NCI-H2107 treated with DMSO at 0.1 percent for 48 hours (cell line): ENCODE results near the gene PRDM16.

Experiments used
- DNase-seq: peaks from one replicate; lab custom pipeline; 2025; ENCODE audit not compliant: unreplicated experiment; lab: John Stamatoyannopoulos, UW

Gene PRDM16

DNA sequence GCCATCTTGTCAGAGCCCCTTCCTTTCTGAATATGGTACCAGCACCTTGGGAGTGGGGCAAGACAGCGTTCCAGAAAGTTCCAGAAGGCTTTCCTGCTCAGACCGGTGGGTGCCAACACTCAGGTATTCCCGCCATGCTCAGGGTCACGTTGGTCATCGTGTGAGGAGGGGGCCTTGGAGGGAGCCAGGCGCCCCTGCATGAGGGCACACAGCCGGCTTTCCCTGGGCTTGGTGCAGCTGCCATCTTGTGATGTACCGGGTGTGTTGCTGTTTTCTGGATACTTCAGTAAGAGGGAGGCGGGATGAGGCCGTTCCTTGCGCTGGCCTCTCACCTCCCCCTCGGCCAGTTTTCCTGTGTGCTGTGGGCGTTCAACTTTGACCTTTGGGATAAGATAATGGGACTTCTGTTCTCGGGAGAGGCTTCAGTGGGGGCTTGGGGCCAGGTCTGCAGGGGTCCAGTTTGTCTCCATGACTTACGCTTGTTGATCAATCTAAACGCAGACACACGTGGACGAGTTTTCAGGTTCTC lies 69.7 kb downstream of the PRDM16 start:
- no peak for DNase-seq

DNA sequence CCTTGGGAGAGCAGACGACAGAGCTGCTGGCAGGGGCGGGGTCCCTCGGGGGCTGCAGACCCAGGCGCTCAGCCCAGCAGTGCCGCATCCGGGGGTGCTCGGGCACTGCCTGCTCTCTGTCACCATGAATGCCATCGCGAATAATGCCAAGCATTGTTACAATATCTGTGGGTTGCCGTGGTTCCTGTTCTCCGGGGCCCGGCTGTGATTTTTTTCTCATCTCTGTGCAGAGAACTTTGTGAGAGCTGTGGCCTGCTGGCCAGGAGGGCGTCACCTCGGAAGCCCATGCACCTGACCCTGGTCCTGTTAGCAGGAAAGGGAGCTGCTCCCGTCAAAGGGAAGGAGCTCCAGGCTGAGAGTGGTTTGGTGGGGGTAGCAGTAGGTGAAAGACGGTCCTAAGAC lies 70.4 kb downstream of the PRDM16 start:
- no peak for DNase-seq

DNA sequence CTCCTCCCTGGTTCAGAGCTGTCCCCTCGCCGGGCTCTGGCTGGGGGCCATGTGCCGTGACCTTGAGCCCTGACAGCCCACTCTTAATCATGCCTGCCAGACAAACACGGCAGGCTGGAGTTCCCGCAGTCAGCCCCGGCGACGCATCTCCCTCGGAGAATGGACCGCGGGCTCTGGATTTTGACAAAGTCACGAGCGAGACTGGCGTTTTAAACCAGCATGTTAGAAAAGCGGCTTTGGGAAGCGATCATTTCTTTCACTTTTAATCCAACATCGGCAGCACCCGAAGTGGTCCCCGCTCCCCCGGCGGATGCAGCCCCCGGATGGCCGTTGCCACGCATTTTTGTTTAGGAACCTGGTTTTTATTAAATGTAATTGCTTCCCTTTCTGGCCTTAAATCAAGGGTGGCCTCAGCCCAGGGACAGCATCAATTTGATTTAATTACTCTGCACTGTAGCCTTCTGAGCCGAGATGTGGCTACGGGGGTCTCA lies 70.9 kb downstream of the PRDM16 start:
- no peak for DNase-seq

DNA sequence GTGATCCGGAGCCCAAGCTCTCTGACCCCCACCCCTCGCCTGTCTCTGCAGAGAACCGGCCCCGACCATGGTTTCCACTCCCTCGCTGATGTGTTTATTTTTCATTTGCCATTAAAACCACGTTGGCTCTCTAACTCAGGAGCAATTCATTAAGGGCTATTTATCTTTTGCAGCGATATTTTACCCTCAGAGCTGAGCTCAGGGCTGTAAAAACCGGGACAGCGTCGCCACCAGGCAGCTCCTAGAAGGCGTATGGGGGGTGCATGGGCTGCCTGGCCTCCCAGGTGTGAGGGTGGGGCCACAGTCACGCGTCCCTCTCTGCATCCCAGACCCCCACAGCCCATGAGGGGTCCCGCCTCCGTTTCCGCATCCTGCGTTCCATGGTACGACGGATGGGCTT lies 71.4 kb downstream of the PRDM16 start:
- DNase-seq: no peak

DNA sequence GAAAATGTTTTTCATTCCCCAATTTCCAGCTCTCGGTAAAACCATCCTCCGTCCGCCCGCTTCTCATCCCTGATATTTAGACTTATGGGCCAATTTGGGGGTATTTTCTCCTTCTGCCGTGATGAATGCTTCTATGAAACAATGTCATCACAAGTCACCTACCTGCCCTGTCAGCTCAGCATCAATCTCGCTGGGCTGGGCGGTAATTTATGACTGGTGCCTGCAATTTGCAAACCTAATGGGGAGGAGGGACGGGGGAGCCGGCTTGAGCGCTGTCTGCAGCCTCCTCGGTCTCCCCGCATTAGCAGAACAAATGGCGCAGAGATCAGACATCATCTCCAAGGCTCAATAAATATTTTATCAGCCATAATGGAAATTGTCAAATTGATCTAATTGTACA lies 72.1 kb downstream of the PRDM16 start:
- no peak for DNase-seq

DNA sequence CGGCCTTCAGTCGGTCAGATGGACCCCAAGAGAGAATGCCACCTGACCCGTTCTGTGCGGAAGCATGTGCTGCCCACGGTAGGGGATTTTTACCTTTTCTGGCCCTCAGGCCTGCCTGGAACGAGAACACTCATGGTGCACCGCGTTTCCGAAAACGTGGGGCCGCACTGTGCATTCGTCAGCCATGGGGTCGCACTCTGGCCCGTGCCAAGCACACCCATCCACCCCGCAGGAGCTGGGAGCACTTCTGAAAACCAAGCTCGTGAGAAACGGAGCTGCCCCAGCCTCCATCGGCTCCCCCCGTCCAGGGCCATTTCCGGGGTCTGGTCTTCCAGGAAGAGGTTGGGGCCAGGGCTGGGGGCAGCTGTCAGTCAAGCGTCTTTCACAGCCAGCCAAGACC lies 72.8 kb downstream of the PRDM16 start:
- DNase-seq: no peak

DNA sequence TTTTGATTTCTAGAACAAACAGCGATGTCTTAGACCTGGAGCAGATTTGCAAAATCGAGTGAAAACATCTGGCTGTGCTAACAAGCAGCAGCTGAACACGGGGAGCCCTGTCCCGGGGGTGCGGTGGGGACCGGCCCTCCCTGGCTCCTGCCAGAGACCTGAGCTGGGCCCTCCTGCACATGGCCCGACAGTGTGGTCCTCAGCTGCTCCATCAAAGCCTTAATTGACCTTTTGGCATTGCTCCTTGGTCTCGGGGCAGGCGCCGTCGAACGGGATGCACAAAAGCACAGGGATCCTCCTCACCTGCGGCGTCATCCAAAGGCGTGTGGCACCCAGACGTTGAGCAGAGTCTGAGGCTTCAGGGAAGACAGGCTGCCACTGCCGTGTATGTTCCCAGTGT lies 73.2 kb downstream of the PRDM16 start:
- DNase-seq: no peak

DNA sequence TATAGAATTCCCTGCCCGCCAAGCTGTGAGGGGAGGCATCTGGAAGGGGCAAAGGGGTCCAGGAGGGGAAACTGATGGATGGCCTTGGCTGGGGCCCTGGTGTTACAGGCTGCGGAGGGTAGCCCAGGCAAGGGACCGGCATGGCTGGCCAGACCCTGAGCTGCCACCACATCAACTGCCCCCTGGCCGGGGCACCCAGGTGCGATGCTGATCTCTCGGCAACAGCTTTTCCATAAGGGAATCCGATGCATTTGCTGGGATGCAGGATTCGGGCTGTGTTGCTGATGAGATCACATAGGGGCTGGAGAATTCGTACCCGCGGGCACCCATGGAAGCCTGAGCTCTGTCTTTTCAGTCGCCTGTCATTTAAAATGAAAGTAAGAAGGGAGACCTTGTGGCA lies 73.7 kb downstream of the PRDM16 start:
- no peak for DNase-seq

DNA sequence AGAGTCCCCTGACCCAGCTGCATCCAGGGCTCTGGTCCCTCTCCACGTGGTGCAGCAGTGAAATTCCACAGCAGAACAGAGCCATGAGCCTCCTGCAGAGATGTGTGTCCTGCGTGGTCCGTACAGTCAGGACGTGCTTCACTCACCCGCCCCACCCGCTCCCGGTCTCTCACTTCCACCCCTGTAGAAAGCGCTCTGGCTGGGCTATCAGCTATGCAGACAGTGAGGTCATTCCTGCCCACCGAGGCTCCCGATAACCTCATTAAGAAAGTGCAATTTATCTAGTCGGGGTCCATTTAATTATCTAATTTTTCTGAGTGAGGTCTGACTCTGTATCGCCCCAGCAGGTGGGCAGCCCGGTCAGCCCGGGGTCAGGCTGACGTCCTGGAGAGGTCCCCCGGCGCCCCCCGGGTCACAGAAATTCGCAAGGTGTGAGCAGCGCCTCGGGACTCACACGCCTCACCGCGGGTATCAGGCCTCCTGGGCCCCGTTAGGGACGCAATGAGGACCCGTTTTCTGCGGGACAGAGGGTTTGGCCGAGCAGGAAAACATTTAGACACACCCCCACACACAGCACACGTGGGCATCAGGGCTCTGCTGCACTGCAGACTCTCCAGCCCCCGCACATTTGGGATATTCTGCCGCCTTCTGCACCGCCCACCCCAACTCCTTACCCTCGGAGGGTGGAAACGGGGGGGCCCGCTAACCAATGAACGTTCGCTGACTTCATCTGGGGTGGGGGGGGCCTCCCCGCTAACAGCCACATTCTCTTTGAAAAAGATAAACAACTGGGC lies 76.7 kb downstream of the PRDM16 start:
- DNase-seq: no peak

DNA sequence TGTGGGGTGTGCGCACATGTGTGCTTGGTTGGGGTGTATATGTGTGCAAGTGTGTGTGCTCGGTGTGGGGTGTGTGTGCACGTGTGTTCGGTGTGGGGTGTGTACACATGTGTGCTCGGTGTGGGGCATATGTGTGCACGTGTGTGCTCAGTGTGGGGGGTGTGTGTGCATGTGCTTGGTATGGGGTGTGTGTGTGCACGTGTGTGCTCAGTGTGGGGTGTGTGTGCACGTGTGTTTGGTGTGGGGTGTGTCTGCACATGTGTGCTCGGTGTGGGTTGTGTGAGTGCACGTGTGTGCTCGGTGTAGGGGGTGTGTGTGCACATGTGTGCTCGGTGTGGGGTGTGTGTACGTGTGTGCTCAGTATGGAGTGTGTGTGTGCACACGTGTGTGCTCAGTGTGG lies 77.5 kb downstream of the PRDM16 start:
- no peak for DNase-seq

DNA sequence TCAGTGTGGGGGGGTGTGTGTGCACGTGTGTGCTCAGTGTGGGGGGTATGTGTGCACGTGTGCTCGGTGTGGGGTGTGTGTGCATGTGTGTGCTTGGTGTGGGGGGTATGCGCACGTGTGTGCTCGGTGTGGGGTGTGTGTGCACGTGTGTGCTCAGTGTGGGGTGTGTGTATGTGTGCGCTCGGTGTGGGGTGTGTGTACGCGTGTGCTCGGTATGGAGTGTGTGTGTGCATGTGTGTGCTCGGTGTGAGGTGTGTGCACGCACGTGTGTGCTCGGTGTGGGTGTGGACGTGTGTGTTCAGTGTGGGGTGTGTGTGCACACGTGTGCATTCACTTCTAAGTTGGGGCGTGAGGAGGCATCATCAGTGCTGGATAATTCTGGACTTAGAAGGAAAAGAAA lies 77.9 kb downstream of the PRDM16 start:
- no peak for DNase-seq

DNA sequence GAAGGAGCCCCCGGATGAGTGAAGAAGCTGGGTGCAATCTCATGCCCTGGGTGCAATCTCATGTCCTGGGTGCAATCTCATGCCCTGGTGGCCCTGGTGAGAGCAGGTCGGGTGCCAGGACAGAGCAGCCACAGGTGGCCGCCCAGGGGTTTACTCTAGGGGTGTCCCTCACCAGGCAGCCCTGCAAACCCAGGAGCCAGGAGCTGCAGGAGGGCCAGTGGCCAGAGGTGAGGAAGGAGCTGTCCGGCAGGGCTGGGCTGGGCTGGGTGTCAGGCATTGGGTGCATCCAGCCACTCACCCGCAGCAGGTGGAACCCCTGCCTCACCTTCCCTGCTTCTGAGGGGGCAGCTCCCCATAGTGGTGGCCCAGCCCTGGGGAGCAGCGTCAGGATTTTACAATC lies 79.2 kb downstream of the PRDM16 start:
- no peak for DNase-seq

DNA sequence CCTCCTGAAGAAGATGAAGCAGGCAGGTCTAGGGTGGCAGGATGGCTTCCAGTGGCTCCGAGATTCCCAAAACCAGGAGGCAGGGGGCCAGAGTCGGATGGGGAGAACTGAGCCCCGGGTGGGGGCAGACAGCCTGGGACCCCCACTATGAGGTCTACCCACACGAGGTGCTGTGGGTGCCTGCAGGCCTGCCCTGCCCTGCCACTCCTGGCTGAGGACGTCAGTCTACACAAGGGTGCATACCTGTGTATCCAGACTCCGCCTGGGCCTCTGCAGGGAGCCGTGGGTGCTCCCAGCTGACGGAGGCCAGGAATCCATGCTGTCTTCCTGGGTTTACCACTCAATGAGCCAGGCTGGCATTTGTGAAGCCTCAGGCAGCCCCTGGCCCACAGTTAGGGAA lies 80.3 kb downstream of the PRDM16 start:
- DNase-seq: no peak

DNA sequence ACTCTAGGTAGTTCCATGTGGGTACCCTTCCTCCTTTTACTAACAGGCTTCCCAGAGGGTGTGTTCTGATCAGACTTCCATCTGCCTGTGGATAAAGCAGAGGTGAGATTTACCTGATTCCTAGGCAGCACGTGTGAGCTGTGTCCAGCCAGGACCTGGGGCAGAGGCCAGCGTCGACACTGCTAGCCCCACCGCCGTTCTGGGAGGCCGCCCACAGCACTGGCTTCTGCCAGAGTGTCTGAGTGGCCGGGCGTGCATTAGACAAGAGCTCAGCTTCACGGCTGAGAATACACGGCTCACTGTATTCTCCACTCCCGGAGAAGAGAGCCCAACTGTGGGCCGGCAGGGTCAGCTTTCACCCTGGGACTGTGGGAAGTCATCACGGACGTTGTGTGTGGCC lies 82.5 kb downstream of the PRDM16 start:
- DNase-seq: no peak

DNA sequence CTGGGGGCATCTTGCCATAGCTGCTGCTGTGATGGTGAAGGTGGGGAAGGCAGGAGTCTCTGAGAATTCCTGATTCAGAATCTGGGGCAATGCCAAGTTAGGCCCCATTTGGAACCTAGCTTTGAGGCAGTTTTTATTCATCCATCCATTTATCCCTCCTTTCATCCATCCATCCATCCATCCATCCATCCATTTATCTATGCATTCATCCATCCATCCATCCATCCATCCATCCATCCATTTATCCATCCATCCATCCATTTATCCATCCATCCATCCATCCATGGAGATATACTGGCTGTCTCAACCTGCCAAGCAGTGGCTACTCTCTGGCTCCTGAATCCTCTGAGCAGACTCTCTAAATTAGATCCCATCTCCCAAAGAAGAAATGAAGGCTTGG lies 83.1 kb downstream of the PRDM16 start:
- no peak for DNase-seq

DNA sequence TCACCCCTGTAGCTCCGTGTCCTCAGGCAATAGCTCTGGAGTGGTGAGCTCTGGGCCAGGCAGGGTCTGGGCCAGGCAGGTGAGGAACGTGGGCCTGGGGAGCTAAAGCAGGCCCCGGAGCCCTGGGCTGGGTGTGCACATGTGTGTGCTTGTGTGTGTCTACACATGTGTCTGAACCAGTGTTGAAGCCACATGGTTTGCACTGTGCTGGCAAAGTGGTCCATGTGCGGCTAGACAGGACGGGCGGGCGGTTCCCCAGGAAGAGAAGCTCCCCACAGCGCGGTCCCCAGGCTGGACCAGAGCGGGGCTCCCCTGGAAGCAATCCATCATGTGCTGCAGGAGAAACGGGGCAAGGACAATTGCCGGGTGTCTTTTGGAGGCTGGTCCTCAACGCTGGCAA lies 84.2 kb downstream of the PRDM16 start:
- DNase-seq: no peak

DNA sequence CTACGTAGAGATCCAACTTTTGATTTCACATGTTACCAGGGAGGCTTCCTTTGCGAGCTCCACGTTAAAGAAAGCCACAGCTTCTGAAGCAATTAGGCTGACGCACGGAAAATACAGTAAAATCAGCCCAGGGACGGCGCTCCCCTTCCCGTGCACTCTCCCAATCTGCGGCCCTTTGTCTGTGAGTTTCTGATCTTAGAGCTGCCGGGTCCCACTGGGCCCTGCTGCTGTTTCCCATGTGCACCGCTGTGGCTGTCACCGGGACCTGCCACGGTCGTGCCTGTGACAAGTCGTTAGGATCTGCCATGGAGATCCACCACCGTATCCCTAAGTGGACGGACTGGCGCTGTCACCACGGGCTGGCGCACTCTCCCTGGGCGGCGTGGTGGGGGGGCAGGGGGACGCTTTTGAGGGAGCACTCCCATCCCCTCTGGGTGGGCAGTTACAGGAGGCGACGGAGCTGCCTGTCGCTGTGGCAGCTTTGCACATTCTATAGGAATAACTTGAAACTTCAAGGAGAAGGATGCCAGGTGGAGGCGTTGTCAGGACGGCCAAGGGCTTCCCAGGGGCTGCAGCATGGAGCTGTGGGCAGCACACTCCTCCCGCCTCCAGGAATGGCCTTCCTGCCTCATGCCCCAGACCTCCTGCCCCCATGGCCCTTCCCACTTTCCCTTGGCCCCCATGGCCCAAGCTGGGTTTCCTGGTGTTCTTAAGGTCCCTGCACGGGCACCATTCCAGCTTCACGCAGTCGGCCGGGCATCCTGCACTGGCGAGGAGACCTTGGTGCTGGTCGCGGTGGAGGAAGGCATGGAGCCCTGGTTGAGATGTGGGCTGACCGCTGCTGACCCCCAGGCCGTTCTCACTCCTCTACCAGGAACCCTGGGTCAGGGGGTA lies 85.1 kb downstream of the PRDM16 start:
- no peak for DNase-seq

DNA sequence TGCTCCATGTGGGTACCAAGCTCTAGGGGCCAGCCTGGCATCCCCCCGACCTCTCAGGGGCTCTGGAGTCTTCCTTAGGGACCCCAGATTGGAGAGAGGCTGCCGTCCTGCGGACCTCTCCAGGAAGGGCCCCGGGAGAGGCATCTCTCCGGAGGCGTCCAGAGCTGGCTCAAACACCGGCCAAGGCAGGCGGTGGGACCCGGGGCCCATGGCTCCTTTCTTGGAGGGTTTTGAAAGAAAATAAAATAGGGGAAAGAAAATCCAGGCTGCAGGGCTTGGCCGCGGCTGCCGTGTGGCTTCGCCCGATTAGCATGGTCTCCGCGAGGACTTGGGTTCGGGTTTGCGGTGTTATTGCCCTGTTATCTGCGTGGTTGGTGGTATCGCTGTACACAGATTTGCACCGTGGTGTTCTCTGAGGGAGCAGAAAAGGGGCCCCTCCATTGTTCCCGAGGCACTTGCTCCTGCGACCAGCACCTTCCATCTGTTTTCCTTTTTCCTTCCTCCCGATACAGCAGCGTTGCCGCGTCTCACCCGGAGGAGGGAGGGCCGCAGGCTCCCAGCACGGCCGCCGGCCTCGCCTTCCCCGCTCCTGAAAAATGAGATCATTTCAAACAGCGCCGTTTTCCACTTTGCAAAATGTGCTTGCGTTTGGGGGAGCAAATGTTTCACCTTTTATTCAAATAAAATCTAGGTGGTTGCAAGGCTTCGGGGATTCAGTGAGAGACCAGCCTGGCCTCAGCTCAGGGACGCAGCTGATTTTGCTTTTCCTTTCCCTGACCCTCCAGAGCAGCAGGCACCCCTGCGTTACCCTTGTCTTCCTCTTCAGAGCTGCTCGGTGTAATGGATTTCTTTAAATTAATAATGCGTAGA lies 86.3 kb downstream of the PRDM16 start:
- no peak for DNase-seq

DNA sequence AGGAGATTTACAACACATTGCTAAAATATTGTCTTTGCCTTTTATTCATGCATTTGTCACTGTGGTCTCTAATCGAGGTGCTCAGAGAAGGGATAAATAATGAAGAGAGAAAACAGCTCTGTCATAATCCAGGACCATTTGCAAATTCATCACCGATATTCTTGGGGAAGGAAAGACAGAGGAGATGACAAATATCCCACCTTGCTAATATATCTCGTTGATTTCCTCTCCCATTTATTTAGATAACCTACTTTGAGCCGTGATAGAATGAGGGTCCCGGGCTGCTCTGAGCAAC lies 86.9 kb downstream of the PRDM16 start:
- DNase-seq: no peak

DNA sequence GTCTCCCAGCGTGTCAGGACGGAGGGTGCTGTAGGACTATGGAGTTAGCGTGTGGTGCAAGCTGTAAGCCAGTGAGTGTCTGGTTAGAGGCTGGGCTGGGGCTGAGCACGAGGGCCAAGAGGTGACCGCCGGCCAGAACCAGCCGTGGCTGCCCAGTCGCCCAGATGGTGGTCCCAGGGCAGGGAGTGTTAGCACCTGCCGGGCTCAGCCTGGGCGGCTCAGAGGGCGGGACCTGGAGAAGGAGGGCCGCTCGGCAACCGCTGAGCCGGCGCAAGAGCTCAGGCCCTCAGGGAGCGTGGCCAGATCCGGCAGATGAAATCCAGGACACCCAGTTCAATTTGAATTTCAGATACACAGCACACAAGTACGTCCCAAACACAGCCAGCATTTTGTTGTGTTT lies 87.9 kb downstream of the PRDM16 start:
- no peak for DNase-seq

DNA sequence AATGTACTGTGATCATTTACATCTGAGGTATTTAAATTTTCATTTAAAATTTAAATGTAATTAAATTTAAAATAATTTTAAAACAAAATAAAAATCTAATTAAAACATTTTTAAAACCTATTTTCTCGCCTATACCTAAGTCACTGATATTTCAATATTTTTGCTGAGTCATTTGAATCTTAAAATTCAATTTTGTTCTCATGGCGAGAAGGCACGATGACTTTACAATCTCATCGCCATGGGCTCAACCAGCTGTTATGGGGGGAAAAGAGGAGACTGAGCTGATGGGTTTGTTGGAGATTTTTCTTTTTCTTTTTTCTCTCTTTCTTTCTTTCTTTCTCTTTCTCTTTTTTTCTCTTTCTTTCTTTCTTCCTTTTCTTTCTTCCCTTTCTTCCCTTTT lies 89.3 kb downstream of the PRDM16 start:
- no peak for DNase-seq
